ENCODE data around the gene EEF1G.

Gene EEF1G

GRCh38 chr11:62536301-62536957, 37.3 kb downstream of the EEF1G start:
- no peak for DNase-seq

GRCh38 chr11:62535802-62536201, 37.9 kb downstream of the EEF1G start:
- DNase-seq: no peak

GRCh38 chr11:62534779-62535545, 38.7 kb downstream of the EEF1G start:
- no peak for DNase-seq

GRCh38 chr11:62532096-62532495, 41.6 kb downstream of the EEF1G start:
- DNase-seq: no peak

GRCh38 chr11:62516736-62517371, 56.8 kb downstream of the EEF1G start:
- DNase-seq: no peak

- DNase-seq: no peak
Observed at GRCh38 chr11:62514151-62514550, 59.5 kb downstream of the EEF1G start.

GRCh38 chr11:62513626-62514025, 60.1 kb downstream of the EEF1G start:
- no peak for DNase-seq

- no peak for DNase-seq
Observed at GRCh38 chr11:62512961-62513360, 60.7 kb downstream of the EEF1G start.
